Measurements from ENCODE around the gene JAKMIP1. TPM values are rescaled to one million over a fixed set of nuclear protein-coding genes. Genes with fewer than 3 reads are reported as not detected.
"Not testable (repeated sequence)": the region's sequence is repeated elsewhere in the genome, so short reads cannot be mapped to it uniquely, and the experiment has no call there.

Gene JAKMIP1
- total RNA-seq, 4 donors from 2014 or later, result 0.26 to 0.48 TPM; not detected in 2

GRCh38 chr4:6142935-6143602 lies 57.3 kb downstream of the JAKMIP1 start:
- H3K36me3 ChIP-seq, result no peaks in the 10 kb centered on the region
- H3K4me1 ChIP-seq, result no peaks in the 10 kb centered on the region
- H3K27ac ChIP-seq, result no peak overlapping the region
- TF ChIP-seq POLR2A (IDR thresholded peaks at IDR 0.05) (no peak), CTCF (IDR thresholded peaks at IDR 0.05) (no peak)
- H3K27me3 ChIP-seq, result no peaks in the 10 kb centered on the region
- intact Hi-C loops (cut with DNase I; ENCODE audit: low total_unique reads), result no loop called here
- DNase-seq, result no peak
- H3K9me3 ChIP-seq, result no peaks in the 10 kb centered on the region
- no peak overlapping the region for H3K4me3 ChIP-seq

GRCh38 chr4:6142511-6142910 lies 57.8 kb downstream of the JAKMIP1 start:
- intact Hi-C loops (cut with DNase I; ENCODE audit: low total_unique reads), result no loop called here
- H3K36me3 ChIP-seq, result no peaks in the 10 kb centered on the region
- DNase-seq, result no peak

GRCh38 chr4:6141554-6141953 lies 58.8 kb downstream of the JAKMIP1 start:
- no peaks in the 10 kb centered on the region for H3K9me3 ChIP-seq
- TF ChIP-seq CTCF (IDR thresholded peaks at IDR 0.05) (no peak), POLR2A (IDR thresholded peaks at IDR 0.05) (no peak)
- intact Hi-C loops (cut with DNase I; ENCODE audit: low total_unique reads), result no loop called here
- H3K4me3 ChIP-seq, result no peak overlapping the region
- H3K27me3 ChIP-seq, result no peaks in the 10 kb centered on the region
- DNase-seq, result no peak
- no peaks in the 10 kb centered on the region for H3K4me1 ChIP-seq
- H3K27ac ChIP-seq, result no peak overlapping the region
- no peaks in the 10 kb centered on the region for H3K36me3 ChIP-seq

More at GRCh38 chr4:6142511-6142910, 57.8 kb downstream of the JAKMIP1 start:
- no peaks in the 10 kb centered on the region for H3K9me3 ChIP-seq
- no peak overlapping the region for H3K4me3 ChIP-seq
- no peaks in the 10 kb centered on the region for H3K4me1 ChIP-seq
- no peaks in the 10 kb centered on the region for H3K27me3 ChIP-seq
- TF ChIP-seq CTCF (IDR thresholded peaks at IDR 0.05) (no peak), POLR2A (IDR thresholded peaks at IDR 0.05) (no peak)
- H3K27ac ChIP-seq, result no peak overlapping the region

GRCh38 chr4:6141021-6141420 lies 59.3 kb downstream of the JAKMIP1 start:
- H3K27ac ChIP-seq; DNase-seq; H3K9me3 ChIP-seq; H3K4me3 ChIP-seq; H3K4me1 ChIP-seq; H3K27me3 ChIP-seq; intact Hi-C loops (cut with DNase I; ENCODE audit: low total_unique reads); H3K36me3 ChIP-seq: not testable (repeated sequence)

- H3K9me3 ChIP-seq, result no peaks in the 10 kb centered on the region
- H3K4me3 ChIP-seq, result no peak overlapping the region
- no peaks in the 10 kb centered on the region for H3K27me3 ChIP-seq
- intact Hi-C loops (cut with DNase I; ENCODE audit: low total_unique reads), result no loop called here
- DNase-seq, result no peak
- no peak overlapping the region for H3K27ac ChIP-seq
- H3K4me1 ChIP-seq, result no peaks in the 10 kb centered on the region
- TF ChIP-seq POLR2A (IDR thresholded peaks at IDR 0.05) (no peak), CTCF (IDR thresholded peaks at IDR 0.05) (no peak)
- H3K36me3 ChIP-seq, result no peaks in the 10 kb centered on the region
Measured at GRCh38 chr4:6137747-6138135, 62.6 kb downstream of the JAKMIP1 start.
